ENCODE measurements around the gene NFIL3.
A peak's percentile ranks its signal among the peaks of the same experiment; 100 is the strongest.
"Not testable (repeated sequence)": the region's sequence is repeated elsewhere in the genome, so short reads cannot be mapped to it uniquely, and the experiment has no call there.

Gene NFIL3, protein sequence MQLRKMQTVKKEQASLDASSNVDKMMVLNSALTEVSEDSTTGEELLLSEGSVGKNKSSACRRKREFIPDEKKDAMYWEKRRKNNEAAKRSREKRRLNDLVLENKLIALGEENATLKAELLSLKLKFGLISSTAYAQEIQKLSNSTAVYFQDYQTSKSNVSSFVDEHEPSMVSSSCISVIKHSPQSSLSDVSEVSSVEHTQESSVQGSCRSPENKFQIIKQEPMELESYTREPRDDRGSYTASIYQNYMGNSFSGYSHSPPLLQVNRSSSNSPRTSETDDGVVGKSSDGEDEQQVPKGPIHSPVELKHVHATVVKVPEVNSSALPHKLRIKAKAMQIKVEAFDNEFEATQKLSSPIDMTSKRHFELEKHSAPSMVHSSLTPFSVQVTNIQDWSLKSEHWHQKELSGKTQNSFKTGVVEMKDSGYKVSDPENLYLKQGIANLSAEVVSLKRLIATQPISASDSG

GRCh38 chr9:91423785-91424402 is at the start of gene NFIL3:
NFIL3 (minus strand) TSS chr9:91423832; CDS start chr9:91410734, 13,098 bp downstream.
- DNase-seq: peak; percentile 79 to 93
- intact Hi-C loops (cut with DNase I; ENCODE audit: low total_unique reads): loop anchor here (2.0 to 10.0 kb wide), 2 partner anchors 231 to 1819 kb away; partner anchors contain the start of gene GADD45G
- TF ChIP-seq, protein P1, sequence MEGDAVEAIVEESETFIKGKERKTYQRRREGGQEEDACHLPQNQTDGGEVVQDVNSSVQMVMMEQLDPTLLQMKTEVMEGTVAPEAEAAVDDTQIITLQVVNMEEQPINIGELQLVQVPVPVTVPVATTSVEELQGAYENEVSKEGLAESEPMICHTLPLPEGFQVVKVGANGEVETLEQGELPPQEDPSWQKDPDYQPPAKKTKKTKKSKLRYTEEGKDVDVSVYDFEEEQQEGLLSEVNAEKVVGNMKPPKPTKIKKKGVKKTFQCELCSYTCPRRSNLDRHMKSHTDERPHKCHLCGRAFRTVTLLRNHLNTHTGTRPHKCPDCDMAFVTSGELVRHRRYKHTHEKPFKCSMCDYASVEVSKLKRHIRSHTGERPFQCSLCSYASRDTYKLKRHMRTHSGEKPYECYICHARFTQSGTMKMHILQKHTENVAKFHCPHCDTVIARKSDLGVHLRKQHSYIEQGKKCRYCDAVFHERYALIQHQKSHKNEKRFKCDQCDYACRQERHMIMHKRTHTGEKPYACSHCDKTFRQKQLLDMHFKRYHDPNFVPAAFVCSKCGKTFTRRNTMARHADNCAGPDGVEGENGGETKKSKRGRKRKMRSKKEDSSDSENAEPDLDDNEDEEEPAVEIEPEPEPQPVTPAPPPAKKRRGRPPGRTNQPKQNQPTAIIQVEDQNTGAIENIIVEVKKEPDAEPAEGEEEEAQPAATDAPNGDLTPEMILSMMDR (IDR thresholded peaks at IDR 0.05): no peak
- peak within 1 kb of the TSS; percentile 99 to 100 for H3K27ac ChIP-seq
- H3K4me1 ChIP-seq: peaks cover 0 to 31% (median 20%) of the 10 kb centered on the region in 4 donors
- H3K27me3 ChIP-seq: no peaks in the 10 kb centered on the region
- H3K4me3 ChIP-seq: peak within 1 kb of the TSS; percentile 92 to 93
- H3K36me3 ChIP-seq: no peaks in the 10 kb centered on the region
- no peaks in the 10 kb centered on the region for H3K9me3 ChIP-seq

DNA sequence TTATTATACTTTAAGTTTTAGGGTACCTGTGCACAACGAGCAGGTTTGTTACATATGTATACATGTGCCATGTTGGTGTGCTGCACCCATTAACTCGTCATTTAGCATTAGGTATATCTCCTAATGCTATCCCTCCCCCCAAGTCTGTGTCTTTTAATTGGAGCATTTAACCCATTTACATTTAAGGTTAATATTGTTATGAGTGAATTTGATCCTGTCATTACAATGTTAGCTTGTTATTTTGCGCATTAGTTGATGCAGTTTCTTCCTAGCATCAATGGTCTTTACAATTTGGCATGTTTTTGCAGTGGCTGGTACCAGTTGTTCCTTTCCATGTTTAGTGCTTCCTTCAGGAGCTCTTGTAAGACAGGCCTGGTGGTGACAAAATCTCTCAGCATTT is 47.9 kb upstream of the NFIL3 start:
- DNase-seq; H3K27me3 ChIP-seq; H3K4me3 ChIP-seq; intact Hi-C loops (cut with DNase I; ENCODE audit: low total_unique reads); H3K9me3 ChIP-seq; H3K36me3 ChIP-seq; H3K4me1 ChIP-seq; H3K27ac ChIP-seq: not testable (repeated sequence)

DNA sequence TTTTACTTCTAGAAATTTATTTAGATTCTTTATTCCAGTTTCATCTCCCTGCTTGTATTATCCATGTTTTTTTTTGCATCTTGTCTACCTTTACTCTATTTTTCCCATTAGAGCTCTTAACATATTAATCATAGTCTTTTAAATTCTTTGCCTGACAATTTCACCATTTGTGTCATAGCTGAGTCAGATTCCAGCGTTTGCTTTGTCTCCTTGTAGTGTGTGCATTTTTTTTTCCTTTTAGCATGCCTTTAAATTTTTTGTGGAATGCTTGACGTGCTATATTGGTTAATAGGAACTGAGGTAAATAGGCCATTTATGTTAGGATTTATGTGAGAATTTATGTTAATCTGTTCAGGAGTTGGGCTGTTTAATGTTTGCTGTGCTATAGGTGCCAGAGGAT is 41.8 kb upstream of the NFIL3 start:
- Histone ChIP-seq H3K36me3 (no peaks in the 10 kb centered on the region), H3K27me3 (no peaks in the 10 kb centered on the region), H3K27ac (no peak overlapping the region), H3K4me3 (no peak overlapping the region), H3K4me1 (no peaks in the 10 kb centered on the region), H3K9me3 (no peaks in the 10 kb centered on the region)
- TF ChIP-seq, protein P1 (IDR thresholded peaks at IDR 0.05): no peak
- no peak for DNase-seq
- intact Hi-C loops (cut with DNase I; ENCODE audit: low total_unique reads): no loop called here

DNA sequence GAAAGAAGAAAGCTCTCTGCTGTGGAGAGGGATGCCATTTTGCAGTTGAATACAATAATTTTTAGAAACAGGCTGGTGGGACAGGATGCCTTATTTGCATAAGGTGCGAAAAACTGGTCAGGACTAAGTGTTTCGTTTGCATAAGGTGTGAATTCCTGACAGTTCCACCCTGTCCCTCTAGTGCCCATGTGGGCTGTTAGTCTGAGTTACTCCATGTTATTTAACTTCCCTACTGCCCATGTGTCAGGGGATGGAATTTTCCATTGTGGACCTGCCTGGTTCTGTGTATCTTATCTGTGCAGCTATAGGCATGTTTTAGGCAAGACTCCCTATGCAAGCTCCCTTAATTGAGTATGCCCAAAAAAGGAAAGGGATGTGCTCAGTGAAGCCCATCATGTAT is 35.3 kb upstream of the NFIL3 start:
- intact Hi-C loops (cut with DNase I; ENCODE audit: low total_unique reads): no loop called here

DNA sequence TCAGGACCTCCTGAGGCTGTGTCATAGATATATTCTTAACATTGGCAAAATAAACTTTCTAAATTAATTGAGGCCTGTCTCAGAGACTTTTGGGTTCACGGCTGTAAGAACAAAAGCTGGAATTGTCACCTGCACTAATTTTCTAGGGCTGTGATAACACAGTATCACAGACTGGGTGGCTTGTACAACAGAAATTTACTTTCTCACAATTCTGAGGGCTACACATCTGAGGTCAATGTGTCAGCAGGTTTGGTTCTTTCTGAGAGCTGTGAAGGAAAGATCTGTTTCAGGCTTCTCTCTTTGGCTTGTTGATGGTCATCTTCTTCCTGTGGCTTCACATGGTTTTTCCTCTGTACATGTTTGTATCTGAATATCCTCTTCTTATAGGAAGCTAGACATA is 29.2 kb upstream of the NFIL3 start:
- H3K4me3 ChIP-seq: no peak overlapping the region
- TF ChIP-seq, protein P1 (IDR thresholded peaks at IDR 0.05): no peak
- no peak for DNase-seq
- no peak overlapping the region for H3K27ac ChIP-seq
- H3K4me1 ChIP-seq: no peaks in the 10 kb centered on the region
- intact Hi-C loops (cut with DNase I; ENCODE audit: low total_unique reads): no loop called here
- no peaks in the 10 kb centered on the region for H3K27me3 ChIP-seq
- H3K36me3 ChIP-seq: no peaks in the 10 kb centered on the region
- H3K9me3 ChIP-seq: no peaks in the 10 kb centered on the region

More for the DNA sequence above, 35.3 kb upstream of the NFIL3 start:
- Histone ChIP-seq H3K4me3 (no peak overlapping the region), H3K4me1 (no peaks in the 10 kb centered on the region), H3K36me3 (no peaks in the 10 kb centered on the region), H3K27me3 (no peaks in the 10 kb centered on the region), H3K27ac (no peak overlapping the region), H3K9me3 (no peaks in the 10 kb centered on the region)
- DNase-seq: no peak
- TF ChIP-seq, protein P1 (IDR thresholded peaks at IDR 0.05): no peak

All from tibial artery (tissue), 4 donors.